SHP77 treated with DMSO at 0.1 percent for 48 hours (cell line): ENCODE results near the gene NECAB2.

Experiments
- DNase-seq: peaks from one replicate; lab custom pipeline; 2025; lab: John Stamatoyannopoulos, UW

The NECAB2 gene

DNA sequence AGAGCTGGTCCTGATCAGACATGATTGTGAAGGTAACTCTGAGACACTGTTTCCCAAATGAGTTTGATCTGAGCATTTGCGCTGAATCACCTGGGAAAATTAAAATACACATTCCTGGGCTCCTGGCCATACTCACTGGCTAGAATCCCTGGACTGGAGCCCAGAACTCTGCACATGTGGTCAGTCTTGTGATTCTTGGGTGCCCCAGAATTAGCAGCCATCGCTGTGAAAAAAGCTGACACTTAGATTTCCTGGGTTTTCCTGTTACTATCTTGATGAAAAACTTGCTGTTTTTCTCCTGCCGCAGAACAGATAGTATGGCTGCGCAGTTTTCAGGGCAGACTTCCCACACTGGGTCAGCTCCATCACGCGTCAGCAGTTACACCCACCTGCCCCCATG lies 24.6 kb downstream of the NECAB2 start:
- DNase-seq = no peak

DNA sequence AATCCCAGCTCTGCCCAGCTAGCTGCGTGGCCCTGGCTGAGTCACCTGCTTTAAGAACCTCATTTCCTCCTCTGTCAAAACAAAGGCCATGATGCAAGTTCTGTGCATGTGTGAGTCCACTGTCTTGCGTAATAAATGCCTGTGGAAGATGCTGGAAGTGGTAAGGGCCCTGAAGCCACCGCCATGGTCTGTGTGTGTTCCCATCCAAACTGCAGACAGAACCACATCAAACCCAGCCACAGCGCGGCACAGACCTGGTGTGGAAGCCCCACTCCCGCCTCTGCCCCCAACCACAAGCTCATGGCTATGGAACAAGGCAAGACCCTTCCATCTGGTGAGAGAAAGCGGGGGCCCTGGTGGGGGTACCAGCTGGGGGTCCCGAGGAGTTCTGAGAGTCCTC lies 26.0 kb downstream of the NECAB2 start:
- no peak for DNase-seq

DNA sequence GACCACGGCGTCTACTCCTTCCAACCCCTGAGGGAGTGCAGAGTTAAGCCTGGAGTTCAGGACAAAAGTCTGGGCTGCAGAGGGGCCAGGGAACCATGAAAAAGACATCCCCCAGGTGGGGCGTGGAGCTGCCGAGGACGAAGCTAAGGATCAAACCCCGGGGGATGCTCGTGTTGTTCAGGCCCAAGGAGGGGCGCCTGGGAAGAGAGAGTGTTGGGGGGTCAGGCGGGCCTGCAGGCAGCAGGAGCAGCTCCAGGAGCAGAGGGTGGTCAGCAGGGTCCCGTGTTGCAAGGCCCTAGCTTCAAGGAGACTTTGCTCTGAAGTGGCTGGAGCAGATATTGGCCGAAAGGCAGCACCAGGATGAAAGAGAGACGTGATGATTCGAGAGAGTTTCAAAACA lies 26.7 kb downstream of the NECAB2 start:
- DNase-seq = no peak

DNA sequence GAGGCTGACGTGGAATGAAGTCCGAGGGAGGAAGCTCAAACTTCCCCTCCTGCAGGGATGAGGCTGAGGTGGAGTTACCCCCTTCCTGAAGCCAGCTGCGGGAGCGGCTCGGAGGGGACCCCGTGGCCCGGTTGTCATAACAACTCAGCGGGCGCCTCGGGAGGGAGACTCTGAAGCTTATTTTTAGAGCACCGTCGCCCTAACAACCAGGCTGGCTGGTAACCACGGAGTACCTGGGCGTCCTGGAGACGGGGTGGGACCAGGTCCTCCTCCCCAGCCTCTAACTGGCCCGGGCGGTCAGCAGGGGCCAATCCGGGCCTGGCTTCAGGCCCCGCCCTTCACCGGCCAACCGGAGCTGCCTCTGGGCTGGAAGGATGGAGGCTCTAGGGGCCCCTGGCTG lies 27.7 kb downstream of the NECAB2 start:
- no peak for DNase-seq

DNA sequence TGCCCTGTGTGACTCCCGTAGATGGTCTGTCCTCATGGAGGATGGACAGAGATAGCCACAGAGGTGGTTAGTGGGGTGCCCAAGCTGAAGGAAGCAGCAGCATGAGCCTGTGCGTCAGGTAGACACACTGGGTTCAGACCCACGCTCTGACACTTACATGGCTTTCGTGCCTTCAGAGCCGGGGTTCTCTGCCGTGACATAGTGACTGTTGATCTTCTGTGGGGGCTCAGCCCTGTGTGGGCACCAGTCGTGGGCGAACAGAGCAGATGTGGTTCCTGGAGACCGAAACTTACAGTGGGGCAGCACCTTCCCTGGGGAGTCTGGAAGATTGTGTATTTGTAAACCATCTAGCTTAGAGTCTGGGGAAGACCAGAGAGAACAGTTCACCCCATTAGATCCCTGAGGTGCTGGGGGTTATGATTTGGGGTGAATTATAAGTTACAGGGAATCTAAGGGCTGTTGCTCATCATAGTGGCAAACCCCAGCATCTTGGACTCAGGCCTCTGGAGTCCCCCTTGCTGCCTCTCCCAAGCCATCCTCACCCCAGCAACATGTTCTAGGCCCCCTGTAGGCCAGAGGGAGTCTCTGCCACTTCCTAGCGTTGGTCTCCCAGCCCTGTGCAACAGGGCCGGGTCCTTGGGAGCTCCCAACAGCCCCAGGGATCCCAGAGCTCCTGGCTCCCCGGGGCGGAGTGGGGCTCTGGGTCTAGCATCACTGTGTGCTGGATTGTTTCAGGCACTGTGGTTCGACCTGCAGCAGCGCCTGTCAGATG lies 28.6 kb downstream of the NECAB2 start:
- no peak for DNase-seq

DNA sequence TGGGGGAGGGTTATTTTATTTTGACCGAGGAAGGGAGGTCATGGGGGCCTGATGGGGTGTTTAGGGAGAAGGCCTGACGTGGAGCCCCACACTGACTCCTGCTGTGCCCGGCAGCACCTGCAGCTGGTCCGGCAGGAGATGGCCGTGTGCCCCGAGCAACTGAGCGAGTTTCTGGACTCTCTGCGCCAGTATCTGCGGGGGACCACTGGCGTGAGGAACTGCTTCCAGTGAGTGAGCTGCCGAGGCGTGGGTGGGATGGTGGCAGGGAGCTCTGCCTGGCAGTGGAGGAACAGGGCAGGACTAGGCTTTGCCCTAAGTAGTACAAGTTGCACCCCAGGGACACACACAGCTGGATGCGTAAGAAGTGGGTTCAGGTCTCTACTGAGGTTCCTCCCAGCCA lies 30.0 kb downstream of the NECAB2 start:
- DNase-seq = no peak

DNA sequence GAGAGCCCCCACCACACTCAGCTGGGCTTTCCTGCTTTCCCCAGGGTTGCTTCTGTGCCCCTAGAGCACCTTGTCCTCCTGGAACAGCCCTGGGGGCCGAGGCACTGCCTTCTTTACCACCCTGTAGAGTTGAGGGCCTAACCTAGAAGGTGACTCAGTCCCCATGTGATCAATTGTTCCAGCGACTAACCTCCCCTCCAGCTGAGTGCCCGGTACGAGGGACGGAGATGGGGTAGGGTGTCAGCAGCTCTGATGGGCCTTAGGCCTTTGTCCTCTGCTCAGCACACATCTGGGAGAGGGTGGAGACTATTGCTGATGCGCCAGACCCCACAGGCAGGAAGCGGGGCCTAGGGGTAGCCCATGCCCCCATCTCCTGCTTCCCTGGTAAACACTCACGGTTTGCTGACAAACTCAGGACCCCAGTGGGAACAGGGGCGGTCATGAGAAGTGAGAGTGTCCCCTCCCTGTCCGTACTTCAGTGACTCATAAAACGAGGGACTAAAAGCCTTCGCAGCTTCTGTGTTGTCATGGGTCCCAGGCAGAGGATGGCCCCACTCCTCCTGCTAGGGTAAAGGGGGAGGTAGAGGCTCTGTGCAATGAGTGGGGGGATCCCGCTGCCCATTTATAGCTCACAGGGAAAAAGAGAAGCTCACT lies 33.1 kb downstream of the NECAB2 start:
- DNase-seq = no peak

DNA sequence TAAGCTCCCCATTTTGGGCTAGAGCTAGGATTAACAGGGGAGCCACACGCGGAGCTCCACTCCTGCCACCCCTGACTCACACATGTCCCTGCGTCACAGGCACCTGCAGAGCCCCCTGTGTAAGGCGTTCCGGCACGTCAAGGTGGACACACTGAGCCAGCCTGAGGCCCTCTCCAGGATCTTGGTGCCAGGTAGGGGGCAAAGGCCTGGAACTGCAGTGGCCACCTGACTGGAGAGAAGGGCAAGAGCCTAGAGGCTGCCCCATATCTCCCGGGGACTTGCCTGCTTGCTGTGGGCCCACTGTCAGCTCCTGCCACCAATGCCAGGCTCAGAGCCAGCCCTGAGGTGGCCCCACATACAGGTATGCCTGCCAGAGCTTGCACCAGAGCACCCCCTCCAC lies 33.7 kb downstream of the NECAB2 start:
- no peak for DNase-seq

DNA sequence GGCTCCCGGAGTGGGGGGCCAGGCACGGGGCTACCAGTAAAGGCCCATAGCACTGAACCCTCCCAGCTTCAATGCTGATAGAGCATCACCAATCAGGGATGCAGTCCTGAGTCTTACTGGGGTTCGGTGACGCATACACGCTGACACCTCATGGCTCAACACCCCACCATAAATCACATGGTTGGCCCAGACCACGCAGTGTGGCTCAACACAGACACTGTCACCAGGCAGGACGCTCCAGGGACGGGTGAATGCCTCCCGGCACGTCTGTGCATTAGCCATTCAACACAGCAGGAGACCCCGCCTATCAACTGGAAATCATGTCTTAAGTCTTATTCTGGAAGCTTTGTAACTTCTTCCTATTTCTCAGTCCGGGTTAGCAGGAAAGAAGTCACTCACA lies 35.0 kb downstream of the NECAB2 start:
- DNase-seq = no peak

DNA sequence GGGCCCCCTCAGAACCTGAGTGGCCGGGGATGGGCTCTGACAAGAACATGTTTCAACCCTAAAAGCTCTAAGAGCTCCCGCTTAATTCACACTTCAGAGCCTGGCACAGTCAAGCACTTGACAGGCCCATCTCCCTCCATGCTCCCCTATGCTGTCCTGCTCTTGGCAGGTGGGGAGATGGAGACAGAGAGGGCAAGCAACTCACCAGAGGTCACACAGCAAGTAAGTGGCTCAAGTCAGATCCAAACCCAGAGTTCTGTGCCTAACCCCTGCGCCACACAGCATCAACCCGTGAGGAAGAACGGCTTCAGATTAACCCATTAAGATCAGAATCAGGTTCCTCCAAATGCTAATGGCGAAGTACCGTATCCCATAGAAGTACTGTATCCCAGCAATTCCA lies 36.4 kb downstream of the NECAB2 start:
- no peak for DNase-seq

DNA sequence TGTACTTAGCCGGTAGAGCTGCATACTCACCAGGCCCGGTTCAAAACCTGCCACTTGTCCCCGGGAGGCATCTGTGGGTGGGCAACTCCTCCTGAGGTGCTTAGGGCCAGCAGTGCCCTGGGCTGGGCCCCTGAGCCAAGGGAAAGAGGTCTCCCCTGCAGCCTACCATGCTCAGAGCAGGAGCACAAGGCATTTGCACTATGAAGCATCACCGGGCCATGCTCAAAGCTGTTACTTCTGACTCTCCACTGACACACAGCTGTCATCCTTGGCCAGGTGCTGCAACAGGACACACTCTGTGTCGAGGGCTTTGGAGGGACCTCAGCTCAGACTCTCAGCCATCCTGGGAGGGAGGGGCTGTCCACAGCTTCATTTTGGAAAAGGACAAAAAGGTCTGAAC lies 37.3 kb downstream of the NECAB2 start:
- DNase-seq = no peak

DNA sequence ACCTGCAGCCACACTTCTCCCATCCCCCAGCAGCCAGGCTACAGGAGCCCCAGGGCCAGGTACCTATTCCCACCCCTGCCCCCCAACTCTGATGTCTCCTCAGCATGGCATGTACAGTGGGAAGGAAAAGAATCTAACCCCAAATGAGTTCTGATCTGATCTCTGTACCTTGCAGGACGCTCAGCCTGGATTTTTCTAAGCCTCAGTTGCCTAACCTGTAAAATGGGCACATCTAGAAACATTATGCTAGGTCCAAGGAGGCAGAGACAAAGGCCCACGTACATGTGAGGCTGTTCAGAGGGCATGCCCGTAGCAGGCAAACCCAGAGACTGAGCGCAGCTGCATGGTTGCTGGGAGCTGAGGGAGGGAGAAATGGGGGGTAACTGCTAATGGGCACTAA lies 39.5 kb downstream of the NECAB2 start:
- no peak for DNase-seq

DNA sequence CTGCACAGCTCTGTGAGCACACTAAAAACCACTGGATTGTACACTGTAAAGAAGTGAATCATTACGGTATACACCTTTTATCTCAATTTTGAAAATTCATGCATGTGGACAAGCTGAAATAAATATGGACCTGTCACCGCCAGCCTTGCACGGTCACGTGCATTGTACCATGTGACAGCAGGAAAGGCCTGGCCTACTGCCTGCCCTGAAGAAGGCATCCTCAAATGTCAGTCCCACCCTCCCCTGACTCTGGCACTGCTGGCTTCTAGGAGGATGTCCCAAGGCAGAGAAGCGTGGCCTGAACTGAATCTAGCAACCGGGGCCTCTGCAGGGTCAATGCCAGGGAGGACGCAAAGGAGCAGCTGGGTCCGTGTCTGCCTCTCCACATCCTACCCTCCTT lies 39.9 kb downstream of the NECAB2 start:
- DNase-seq = no peak

DNA sequence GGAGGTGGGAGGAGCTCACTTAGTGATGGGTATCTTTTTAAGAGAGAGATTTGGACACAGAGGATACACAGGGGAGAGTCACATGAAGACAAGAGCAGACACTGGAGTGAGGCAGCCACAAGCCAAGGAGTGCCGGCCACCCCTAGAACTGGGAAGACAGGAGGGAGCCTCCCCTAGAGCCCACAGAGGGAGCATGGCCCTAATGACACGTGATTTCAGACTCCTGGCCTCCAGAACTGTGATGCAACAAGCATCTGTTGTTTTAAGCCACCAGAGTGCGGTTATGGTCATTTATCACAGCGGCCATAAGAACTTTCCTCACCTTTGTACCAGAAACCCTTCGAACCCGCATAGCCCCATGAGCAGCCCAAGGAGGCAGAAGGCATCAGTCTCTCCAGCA lies 41.2 kb downstream of the NECAB2 start:
- no peak for DNase-seq

DNA sequence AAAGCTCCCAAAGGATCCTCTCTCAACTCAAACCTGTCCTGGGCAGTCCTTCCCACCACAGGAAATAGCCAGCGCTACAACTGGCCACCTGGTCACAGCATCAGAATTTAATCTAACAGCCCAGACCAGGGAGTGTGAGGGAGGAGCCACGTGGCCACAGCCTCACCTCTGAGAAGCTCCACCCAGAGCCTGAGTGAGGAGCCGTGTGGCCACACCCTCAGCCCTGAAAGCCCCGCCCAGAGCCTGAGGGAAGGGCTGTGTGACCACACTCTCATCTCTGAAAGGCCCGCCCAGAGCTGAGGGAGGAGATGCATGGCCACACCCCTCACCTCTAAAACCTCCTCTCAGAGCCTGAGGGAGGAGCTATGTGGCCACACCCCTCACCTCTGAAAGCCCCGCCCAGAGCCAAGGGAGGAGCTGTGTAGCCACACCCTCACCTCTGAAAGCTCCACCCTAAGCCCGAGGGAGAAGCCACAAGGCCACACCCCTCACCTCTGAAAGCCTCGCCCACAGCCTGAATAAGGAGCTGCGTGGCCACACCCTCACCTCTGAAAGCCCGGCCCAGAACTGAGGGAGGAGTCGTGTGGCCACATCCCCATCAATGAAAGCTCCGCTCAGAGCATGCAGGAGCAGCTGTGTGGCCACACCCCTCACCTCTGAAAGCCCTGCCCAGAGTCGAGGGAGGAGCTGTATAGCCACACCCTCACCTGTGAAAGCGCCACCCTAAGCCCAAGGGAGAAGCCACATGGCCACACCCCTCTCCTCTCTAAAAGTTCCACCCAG lies 45.9 kb downstream of the NECAB2 start:
- peak; percentile 93 for DNase-seq

DNA sequence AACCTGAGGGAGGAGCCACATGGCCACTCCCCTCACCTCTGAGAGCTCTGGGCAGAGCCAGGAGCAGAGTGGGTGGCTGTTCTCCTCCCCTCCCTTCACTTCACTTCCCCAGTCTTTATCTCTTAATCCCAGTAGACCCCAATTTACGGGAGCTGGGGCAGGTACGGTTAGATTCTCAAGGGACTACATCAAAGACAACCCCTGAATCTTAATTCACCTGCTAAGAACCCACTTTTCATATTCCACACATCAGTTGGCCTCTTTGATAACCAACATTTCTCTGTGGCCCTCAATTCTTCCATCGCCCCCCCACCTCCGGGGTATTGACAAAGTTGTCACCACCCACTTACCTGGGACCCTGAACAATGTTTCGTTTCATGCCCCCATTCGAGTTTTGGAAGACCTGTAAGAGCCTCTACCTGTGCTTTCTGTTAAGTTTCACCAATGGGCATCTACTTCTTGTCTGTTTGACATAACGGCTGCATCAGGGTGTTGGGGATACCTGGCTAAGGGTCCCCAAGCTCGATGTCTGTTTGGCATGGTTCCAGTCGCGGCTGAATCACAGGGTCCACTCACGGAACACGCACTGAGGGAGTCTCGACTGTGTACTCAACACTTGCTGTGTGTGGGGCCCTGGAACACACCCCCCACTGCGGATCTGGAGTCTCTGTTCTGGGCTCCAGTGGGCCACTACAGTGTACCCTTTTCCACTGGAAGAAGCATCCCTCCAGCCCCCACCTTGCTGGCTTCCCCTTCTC lies 46.7 kb downstream of the NECAB2 start:
- DNase-seq = no peak

DNA sequence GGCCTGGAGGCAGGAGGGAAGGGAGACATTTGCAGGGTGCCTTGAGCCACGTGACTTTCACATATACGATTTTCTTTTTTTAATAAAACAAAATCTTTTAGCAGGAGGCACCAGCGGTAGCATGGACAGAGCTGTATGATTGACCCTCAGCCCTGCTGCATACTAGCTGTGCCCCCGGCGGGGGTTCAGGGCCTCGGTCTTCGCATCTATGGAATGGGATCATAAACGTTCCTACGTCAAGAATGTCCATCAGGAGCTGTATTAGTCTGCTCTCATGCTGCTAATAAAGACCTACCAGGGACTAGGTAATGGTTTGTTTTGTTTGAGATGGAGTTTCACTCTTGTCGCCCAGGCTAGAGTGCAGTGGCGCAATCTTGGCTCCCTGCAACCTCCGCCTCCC lies 47.4 kb downstream of the NECAB2 start:
- no peak for DNase-seq

DNA sequence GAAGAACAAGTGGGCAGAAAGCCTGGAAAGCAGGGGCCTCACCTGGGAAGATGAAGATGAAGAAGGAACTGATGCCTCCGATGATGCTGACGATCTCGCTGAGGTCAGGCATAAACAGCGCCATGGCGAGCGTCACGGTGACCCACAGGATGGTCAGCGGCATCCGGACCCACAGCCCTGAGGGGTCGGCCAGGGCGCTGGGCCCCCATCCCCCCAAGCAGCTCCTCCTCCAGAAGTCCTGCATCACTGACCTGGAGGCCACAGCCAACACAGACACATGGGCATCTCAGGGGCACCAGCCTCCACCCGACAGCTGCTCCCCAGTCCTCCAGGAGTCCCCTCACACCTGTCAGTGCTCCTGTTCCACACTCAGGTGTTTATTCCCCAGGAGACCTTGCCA lies 48.4 kb downstream of the NECAB2 start:
- DNase-seq = no peak

DNA sequence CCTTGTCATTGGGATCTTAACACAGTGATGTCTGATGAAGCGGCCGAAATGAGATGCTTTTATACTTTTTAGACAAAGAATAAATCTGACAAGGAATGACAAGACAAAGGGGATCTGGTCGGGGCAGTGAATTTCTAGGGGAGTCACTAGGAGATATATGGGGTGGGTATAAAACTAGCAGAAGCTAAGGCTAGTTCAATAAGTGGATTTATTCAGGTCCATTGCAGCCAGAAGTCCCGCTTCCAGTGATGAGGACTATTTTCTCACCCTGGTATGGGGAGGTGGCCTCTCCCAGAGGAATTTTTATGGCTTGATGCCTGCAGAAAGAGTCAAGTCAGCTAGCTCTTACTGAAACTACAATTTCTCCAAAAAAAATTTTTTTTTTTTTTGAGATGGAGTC lies 50.7 kb downstream of the NECAB2 start:
- no peak for DNase-seq

DNA sequence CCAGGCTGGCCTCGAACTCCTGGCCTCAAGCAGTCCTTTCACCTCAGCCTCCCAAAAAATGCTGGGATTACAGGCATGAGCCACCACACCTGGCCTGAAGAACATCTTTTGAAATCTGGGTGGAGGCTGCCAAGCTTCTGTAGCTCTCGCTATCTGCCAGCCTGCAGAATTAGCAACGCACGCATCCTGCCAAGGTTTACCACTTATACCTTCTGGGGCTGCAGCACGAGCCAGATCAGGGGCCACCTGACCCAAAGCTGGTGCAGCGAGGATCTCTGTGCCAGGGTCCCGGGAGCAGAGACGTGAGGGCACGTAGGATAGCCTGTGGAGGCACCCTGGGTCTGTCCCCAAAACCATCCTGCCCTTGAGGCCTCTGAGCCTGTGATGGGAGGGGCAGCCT lies 52.3 kb downstream of the NECAB2 start:
- no peak for DNase-seq

DNA sequence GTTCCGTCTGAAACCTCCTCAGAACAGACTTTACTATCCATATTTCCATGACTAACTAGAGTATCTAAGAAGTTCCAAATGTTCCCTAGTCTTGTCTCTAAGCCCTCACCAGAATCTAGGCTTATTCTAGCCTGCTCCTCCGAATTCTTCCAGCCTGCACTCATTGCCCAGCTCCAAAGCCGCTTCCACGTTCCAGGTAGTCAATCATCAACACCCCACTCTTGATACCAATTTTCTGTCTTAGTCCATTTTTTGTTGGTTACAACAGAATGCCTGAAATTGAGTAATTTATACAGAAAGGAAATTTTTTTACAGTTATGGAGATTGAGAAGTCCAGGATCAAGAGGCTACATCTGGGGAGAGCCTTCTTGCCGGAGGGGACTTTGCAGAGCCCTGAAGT lies 53.4 kb downstream of the NECAB2 start:
- DNase-seq = no peak

DNA sequence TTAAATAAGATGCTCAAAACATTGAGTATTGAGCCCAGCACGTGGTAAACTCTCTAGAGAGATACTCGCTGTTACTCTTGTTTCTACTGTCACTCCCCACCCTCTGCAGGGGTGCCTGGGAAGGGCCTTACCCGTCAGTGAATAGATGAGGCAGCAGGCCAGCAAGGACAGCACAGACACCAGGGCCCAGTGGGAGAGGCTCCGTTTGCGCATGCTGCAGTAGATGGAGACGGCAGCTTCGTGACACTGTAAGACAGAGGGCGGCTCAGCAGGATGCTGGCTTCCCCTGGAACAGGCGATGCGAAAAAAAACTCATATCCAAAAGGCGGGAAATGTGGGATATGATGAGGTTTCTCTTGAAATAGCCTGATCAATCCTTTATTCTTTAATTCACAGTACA lies 54.6 kb downstream of the NECAB2 start:
- no peak for DNase-seq

DNA sequence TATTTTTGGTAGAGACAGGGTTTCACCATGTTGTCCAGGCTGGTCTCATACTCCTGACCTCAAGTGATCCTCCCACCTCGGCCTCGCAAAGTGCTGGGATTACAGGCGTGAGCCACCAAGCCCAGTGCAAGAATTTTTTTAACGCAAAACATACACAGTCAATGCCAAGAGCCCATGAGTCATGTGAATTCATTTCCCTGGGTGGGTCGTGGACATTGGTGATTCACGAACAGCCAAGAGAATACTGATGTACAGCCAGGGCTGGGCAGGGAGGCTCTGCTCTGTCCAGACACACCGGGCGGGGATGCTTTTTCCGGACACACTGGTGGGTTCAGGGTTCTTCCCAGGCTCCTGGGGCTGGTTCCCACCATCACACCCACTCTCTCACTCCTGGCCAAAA lies 56.8 kb downstream of the NECAB2 start:
- no peak for DNase-seq
